Stimulated activated CD4-positive, alpha-beta T cell treated with anti-CD3 and anti-CD28 coated beads, Interleukin-15, amount 100 ng/mL, for 24 hours (primary cell): ENCODE results near the gene B3GLCT.
A peak's percentile ranks its signal among the peaks of the same experiment; 100 is the strongest.
"Not testable (repeated sequence)": the region's sequence is repeated elsewhere in the genome, so short reads cannot be mapped to it uniquely, and the experiment has no call there.

Experiments
- DNase-seq: peaks from one replicate; pipeline ENCODE4 v3.0.0-alpha.2; 2020

Gene B3GLCT

GRCh38 chr13:31184981-31185645, 14.7 kb upstream of the B3GLCT start:
- DNase-seq, result no peak

GRCh38 chr13:31191748-31192147, 8.0 kb upstream of the B3GLCT start:
- no peak for DNase-seq

GRCh38 chr13:31192306-31192705, 7.5 kb upstream of the B3GLCT start:
- no peak for DNase-seq

- no peak for DNase-seq
Observed at GRCh38 chr13:31195616-31196015, 4.2 kb upstream of the B3GLCT start.

- DNase-seq, result no peak
Observed at GRCh38 chr13:31196992-31197391, 2.8 kb upstream of the B3GLCT start.

- no peak for DNase-seq
Observed at GRCh38 chr13:31198519-31198918, 1.3 kb upstream of the B3GLCT start.

- no peak for DNase-seq
Observed at GRCh38 chr13:31199527-31199848, 287 bp upstream of the B3GLCT start.

GRCh38 chr13:31200637-31200971, 829 bp downstream of the B3GLCT start:
- peak; percentile 63 for DNase-seq

GRCh38 chr13:31201341-31202031, 1.7 kb downstream of the B3GLCT start:
- DNase-seq, result no peak

GRCh38 chr13:31204592-31204991, 4.8 kb downstream of the B3GLCT start:
- DNase-seq, result no peak

GRCh38 chr13:31207661-31208552, 8.1 kb downstream of the B3GLCT start:
- no peak for DNase-seq

- no peak for DNase-seq
Observed at GRCh38 chr13:31208559-31209122, 8.9 kb downstream of the B3GLCT start.

- DNase-seq, result no peak
Observed at GRCh38 chr13:31209172-31209840, 9.5 kb downstream of the B3GLCT start.

GRCh38 chr13:31209841-31210210, 10.1 kb downstream of the B3GLCT start:
- DNase-seq, result no peak

- no peak for DNase-seq
Observed at GRCh38 chr13:31213651-31214289, 14.0 kb downstream of the B3GLCT start.

GRCh38 chr13:31214435-31214834, 14.7 kb downstream of the B3GLCT start:
- no peak for DNase-seq

GRCh38 chr13:31216916-31217315, 17.1 kb downstream of the B3GLCT start:
- DNase-seq, result not testable (repeated sequence)

GRCh38 chr13:31219909-31220598, 20.3 kb downstream of the B3GLCT start:
- DNase-seq, result no peak

GRCh38 chr13:31221057-31221456, 21.3 kb downstream of the B3GLCT start:
- DNase-seq, result no peak

- DNase-seq, result no peak
Observed at GRCh38 chr13:31223215-31223614, 23.4 kb downstream of the B3GLCT start.

- DNase-seq, result no peak
Observed at GRCh38 chr13:31223640-31224039, 23.9 kb downstream of the B3GLCT start.

- no peak for DNase-seq
Observed at GRCh38 chr13:31224174-31224669, 24.4 kb downstream of the B3GLCT start.
